Suppressor macrophage treated with lipopolysaccharide for 4 hours (primary cell): ENCODE results near the gene UPK2.
A peak's percentile ranks its signal among the peaks of the same experiment; 100 is the strongest.

Source experiments
- DNase-seq: peaks from one replicate; pipeline ENCODE4 v3.0.0-alpha.2; 2020

UPK2 gene

DNA sequence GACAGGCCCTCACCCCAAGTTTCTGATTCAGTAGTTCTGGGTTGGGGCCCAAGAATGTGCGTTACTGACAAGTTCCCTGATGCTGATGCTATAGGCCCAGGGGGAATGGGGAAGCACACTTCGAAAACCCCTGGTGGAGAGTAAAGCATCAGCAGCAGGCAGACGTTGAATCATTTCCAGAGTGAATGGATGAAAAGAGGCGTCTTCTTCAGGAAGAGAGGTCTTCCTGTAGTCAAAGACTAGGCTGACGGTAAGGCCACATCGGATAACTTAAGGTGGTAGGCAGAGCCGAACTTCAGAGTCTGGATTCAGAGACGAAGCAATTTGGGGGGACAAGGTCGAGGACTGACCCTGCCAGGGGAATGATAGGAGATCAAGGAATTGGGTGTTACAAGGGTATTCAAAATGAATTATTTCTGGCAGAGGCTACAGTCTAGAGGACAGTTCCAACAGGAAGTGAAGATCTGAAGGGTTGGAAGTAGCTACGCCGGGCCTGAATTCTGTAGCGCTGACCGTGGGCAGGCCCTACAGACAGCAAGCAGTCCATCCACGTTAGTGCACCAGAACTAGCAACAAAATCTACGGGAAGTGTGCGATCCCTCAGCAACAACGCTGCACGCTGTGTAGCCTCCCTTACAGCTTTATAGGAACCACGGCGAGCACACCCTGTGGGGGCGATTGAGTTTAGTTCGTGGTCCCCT lies 41.0 kb downstream of the UPK2 start:
- DNase-seq, result peak; percentile 63

DNA sequence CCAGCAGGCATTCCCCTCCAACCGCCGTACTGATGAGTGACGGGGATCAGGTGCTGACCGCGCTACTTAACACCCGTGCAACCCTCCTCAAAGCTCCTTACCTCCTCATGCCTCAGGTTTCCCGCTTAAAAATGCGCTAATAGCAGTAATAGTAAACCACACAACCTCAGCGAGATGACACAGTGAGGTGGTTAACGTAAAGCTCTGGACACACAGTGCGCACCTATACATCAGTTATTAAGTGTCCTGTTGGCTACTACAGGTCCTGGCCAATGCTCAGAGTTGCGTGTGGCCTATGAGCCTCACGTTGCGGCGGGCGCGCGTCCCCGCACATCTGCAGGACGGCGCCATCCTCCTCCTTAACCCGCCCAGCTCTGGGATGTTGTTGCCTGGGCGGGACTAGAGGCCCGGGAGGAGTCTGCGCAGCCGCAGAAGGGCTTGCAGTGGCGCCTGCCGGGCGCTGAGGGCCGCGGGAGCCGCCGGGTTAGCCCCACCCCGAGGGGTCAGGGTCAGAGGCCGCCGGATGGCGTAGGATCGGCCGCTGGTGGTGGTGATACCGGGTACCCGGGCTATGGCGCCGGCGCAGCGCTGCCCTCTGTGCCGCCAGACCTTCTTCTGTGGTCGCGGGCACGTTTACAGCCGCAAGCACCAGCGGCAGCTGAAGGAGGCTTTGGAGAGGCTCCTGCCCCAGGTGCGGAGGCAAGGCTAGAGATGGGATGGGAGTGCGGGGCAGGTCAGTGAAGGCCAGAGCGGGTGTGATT lies 41.7 kb downstream of the UPK2 start, which contains the start of gene CENATAC:
CENATAC (plus strand) TSS at position 512 of the 761 bp plus-strand sequence; CDS start at position 572, 60 bp downstream.
- DNase-seq, result peak; percentile 98

DNA sequence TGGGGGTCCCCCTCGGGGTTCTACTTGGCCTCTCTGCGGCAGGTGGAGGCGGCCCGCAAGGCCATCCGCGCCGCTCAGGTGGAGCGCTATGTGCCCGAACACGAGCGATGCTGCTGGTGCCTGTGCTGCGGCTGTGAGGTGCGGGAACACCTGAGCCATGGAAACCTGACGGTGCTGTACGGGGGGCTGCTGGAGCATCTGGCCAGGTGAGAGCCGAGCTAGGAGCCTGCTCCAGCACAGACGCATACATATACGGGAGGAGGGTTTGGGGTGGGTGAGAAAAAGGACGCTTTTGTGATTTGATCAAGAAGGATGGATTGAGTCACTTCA lies 42.3 kb downstream of the UPK2 start:
- DNase-seq, result no peak

DNA sequence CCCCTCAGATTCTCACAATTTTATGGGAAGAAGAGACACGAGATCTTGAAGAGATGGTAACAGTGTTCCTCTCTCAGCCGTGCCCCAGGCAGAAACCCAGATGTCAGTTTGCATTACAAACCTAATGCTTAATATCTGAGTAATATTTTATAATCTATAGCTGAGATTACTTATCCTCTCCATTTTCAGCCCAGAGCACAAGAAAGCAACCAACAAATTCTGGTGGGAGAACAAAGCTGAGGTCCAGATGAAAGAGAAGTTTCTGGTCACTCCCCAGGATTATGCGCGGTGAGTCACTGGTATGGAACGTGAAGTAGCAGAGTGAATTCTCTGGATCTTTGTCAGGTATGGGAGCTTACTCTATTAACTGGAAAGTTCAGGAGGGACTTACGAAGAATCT lies 42.7 kb downstream of the UPK2 start:
- DNase-seq, result no peak

DNA sequence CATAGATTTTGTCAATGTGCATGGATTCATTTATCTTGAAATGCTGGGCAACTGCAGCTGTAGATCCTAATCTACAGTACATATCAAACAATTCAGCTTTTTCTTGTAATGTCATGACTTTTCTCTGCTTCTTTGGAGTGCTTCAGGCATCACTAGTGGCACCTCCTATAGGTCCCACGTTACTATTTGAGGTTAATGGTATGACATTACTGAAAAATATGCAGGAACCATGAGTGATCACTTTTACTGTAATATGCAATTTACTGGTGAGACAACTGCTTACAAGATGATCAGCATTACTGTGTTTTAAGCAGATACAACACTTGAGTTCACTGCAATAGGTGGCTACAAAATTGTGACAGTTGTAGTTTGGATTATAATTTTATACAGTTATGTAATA lies 44.8 kb downstream of the UPK2 start:
- no peak for DNase-seq

DNA sequence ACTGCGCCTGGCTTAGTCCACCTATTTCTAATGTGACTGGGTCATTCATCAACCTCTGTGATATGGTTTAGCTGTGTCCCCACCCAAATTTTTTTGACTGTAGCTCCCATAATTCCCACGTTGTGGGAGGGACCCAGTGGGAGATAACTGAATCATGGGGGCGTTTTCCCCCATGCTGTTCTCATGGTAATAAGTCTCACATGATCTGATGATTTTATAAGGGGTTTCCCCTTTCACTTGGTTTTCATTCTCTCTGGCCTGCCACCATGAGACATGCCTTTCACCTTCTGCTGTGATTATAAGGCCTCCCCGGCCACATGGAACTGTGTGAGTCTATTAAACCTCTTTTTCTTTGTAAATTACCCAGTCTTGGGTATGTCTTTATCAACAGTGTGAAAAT lies 50.6 kb downstream of the UPK2 start:
- peak; percentile 40 for DNase-seq
